A549 treated with CORT108297 at 1 μM for 4 hours (cell line): ENCODE results near the gene OR10A4. TPM values are rescaled to one million over a fixed set of nuclear protein-coding genes. Genes with fewer than 3 reads are reported as not detected.

Experiments used
- total RNA-seq: library from RNA; stranded (reverse); fragments of 200-300 nt; extraction: Qiagen RNA extraction; gene quantifications from 5 replicates; pipeline ENCODE4 v1.2.3, GENCODE V29; 2022

OR10A4 gene
- not detected in 5 replicates for total RNA-seq

GRCh38 chr11:6876325-6876724 lies at the start of gene OR10A4:
OR10A4 (plus strand) TSS chr11:6876625; CDS start chr11:6876648, 23 bp downstream.

GRCh38 chr11:6845383-6845782 lies 31.0 kb upstream of the OR10A4 start, which contains the start of gene OR10A5:
OR10A5 (plus strand) TSS chr11:6845683; CDS start chr11:6845683, 0 bp downstream.

DNA sequence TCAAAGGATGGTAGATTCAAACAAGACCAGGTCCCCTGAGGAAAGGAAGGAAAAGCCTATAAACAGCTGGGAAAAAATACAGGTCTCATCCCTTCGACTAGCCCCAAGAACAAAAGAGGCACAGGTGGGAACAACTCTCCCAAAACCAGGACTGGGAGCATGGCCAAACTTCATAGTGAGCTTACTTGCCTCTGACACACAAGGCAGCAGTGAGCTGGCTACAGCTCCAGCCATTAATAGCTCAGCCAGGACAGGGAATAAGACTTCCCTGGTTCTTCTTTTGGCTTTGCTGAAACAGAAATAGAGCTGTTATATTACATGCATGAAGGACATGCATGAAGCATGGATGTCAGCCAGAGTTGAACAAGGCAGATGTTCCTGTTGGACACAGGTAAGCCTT lies 13.5 kb upstream of the OR10A4 start, which contains the start of gene OR10A2:
OR10A2 (plus strand) TSS at position 97 of the 400 bp plus-strand sequence. CDS start 6,698 bp downstream, outside the sequence.

GRCh38 chr11:6892400-6892799 lies 16.0 kb downstream of the OR10A4 start, which contains the start of gene OR2D2:
OR2D2 (minus strand) TSS chr11:6892500; CDS start chr11:6892500, 0 bp downstream.

GRCh38 chr11:6920702-6921101 lies 44.3 kb downstream of the OR10A4 start, which contains the start of gene OR2D3:
OR2D3 (plus strand) TSS chr11:6921002; CDS start chr11:6921002, 0 bp downstream.

DNA sequence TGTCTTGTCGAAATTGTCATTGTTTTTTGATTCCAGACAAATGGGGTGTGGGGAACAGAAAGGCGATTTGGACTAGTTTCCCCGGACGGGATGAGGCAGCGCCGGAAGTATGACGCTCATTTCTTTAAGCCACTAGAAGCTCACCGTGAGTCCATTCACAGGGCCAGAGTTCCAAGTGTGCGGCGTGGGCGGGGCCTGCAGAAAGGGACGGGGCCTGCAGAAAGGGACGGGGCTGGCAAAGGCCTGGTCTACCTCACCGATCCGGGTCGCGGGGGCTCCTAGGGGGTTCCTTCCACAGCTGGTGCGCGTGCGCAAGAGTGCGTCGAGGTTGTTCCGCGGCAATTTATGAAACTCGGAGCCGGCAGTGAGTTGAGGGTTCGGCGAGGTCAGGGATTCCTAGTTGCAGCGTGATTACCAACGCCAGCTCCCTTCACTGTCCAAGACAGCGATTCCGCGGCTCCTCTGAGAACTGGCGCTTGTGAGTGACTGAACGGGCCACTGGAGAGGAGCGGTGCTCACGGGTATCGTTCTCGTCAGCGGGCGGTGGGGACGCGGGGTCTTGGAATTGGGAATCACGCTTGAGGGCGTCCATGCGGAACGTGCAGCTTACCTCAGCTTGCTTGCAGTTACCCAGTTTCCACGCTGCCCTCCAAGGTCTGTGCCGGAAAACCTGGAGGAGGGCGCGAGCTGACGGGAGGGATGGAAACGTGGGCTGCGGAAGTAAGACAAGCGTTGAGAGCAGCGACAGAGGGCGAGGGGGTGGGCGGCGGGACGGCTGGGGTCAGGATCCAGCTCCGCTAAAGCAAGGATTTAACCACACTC lies 50.0 kb downstream of the OR10A4 start, which contains the start of gene ZNF215:
ZNF215 (plus strand) TSS at position 219 of the 822 bp plus-strand sequence. CDS start 5,847 bp downstream, outside the sequence.

Other genes with a start within 250 kb of the OR10A4 start
- 0.06 to 0.13 TPM (median 0.11 TPM) in 5 replicates for gene DCHS1, start 220.8 kb upstream of the OR10A4 start, total RNA-seq
- 91.6 to 113 TPM (median 106 TPM) in 5 replicates for gene MRPL17, start 193.3 kb upstream of the OR10A4 start, total RNA-seq
- 0.05 TPM in 2 of 5 replicates, not detected in the others for gene OR2AG2, start 104.6 kb upstream of the OR10A4 start, total RNA-seq
- not detected in 5 replicates for gene OR2AG1, start 93.6 kb upstream of the OR10A4 start, total RNA-seq
- not detected in 5 replicates for gene OR6A2, start 76.9 kb upstream of the OR10A4 start, total RNA-seq
- gene OR10A5, start 30.9 kb upstream of the OR10A4 start, total RNA-seq, result not detected in 5 replicates
- not detected in 5 replicates for gene OR10A2, start 13.6 kb upstream of the OR10A4 start, total RNA-seq
- not detected in 5 replicates for gene OR2D2, start 15.9 kb downstream of the OR10A4 start, total RNA-seq
- not detected in 5 replicates for gene OR2D3, start 44.4 kb downstream of the OR10A4 start, total RNA-seq
- gene ZNF215, start 49.8 kb downstream of the OR10A4 start, total RNA-seq, result 0.85 to 1.3 TPM (median 1.1 TPM) in 5 replicates
- 0.57 to 1.1 TPM (median 0.79 TPM) in 5 replicates for gene ZNF214, start 143.7 kb downstream of the OR10A4 start, total RNA-seq
- gene NLRP14, start 143.9 kb downstream of the OR10A4 start, total RNA-seq, result not detected in 5 replicates
- gene RBMXL2, start 212.4 kb downstream of the OR10A4 start, total RNA-seq, result not detected in 5 replicates